ENCODE data around the gene C1orf198. TPM values are rescaled to one million over a fixed set of nuclear protein-coding genes. Genes with fewer than 3 reads are reported as not detected.

Gene C1orf198
- total RNA-seq, 2 experiments from 2014 or later = 6.2 to 6.9 TPM

- no peak for TF ChIP-seq CTCF (IDR thresholded peaks at IDR 0.05)
- intact Hi-C loops (cut with micrococcal nuclease) = no loop called here
- no peak for ATAC-seq
- no peak overlapping the region for H3K4me3 Mint-ChIP-seq
- no peaks in the 10 kb centered on the region for H3K36me3 Mint-ChIP-seq (ENCODE audit: low read depth)
- no peak for DNase-seq
- CTCF ChIA-PET = interaction anchor here (0.9 kb wide), 1 partner anchor 84 kb away, joined by 3 read pairs; no protein-coding TSS in a partner anchor
- no peak overlapping the region for H3K27ac Mint-ChIP-seq
- no peaks in the 10 kb centered on the region for H3K4me1 Mint-ChIP-seq (ENCODE audit: low read depth)
- no peaks in the 10 kb centered on the region for H3K9me3 Mint-ChIP-seq
- POLR2A ChIA-PET = no interaction called here
- H3K27me3 Mint-ChIP-seq = peaks cover 3% of the 10 kb centered on the region
Measured at GRCh38 chr1:230894032-230894431, 25.7 kb upstream of the C1orf198 start.

DNA sequence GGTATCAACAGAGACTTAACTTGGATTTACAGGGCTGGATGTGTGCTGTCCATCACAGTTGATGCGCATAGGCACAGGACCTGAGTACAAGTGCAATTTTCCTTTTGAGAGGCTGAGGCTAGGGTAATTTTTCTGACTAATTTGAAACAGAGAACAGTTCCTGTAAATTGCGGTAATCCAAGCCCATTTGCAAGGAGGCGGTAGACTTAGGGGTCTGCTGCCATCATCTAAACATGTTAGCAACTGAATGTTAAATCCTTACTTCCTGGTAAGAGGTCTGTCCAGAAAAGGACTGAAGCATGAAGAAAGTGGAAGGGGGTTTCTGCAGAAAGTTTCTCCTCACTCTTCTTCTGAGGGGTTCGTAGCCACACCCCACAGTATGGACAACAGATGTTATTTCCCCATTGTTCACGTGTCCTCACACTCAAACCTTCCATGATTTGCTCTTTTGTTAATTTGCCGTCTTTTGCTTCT is 23.7 kb upstream of the C1orf198 start:
- H3K27ac Mint-ChIP-seq = no peak overlapping the region
- no peaks in the 10 kb centered on the region for H3K36me3 Mint-ChIP-seq (ENCODE audit: low read depth)
- intact Hi-C loops (cut with micrococcal nuclease) = no loop called here
- POLR2A ChIA-PET = interaction anchor here (0.6 kb wide), 1 partner anchor 82 kb away, joined by 3 read pairs; no protein-coding TSS in a partner anchor
- no peak for TF ChIP-seq CTCF (IDR thresholded peaks at IDR 0.05)
- CTCF ChIA-PET = no interaction called here
- DNase-seq = no peak
- no peaks in the 10 kb centered on the region for H3K9me3 Mint-ChIP-seq
- H3K4me1 Mint-ChIP-seq (ENCODE audit: low read depth) = no peaks in the 10 kb centered on the region
- no peak for ATAC-seq
- no peak overlapping the region for H3K4me3 Mint-ChIP-seq
- peaks cover 12% of the 10 kb centered on the region for H3K27me3 Mint-ChIP-seq

GRCh38 chr1:230891413-230891812 is 23.1 kb upstream of the C1orf198 start:
- H3K4me1 Mint-ChIP-seq (ENCODE audit: low read depth) = no peaks in the 10 kb centered on the region
- peaks cover 12% of the 10 kb centered on the region for H3K27me3 Mint-ChIP-seq
- ChIA-PET POLR2A (no interaction called here), CTCF (no interaction called here)
- H3K4me3 Mint-ChIP-seq = no peak overlapping the region
- no peaks in the 10 kb centered on the region for H3K36me3 Mint-ChIP-seq (ENCODE audit: low read depth)
- no peak for DNase-seq
- no peaks in the 10 kb centered on the region for H3K9me3 Mint-ChIP-seq
- intact Hi-C loops (cut with micrococcal nuclease) = no loop called here
- ATAC-seq = no peak
- H3K27ac Mint-ChIP-seq = no peak overlapping the region
- no peak for TF ChIP-seq CTCF (IDR thresholded peaks at IDR 0.05)

- ChIA-PET CTCF (no interaction called here), POLR2A (no interaction called here)
- Mint-ChIP-seq H3K36me3 (ENCODE audit: low read depth) (no peaks in the 10 kb centered on the region), H3K4me1 (ENCODE audit: low read depth) (no peaks in the 10 kb centered on the region), H3K9me3 (no peaks in the 10 kb centered on the region), H3K27ac (no peak overlapping the region), H3K4me3 (no peak overlapping the region), H3K27me3 (peaks cover 42% of the 10 kb centered on the region)
- ATAC-seq = no peak
- TF ChIP-seq CTCF (IDR thresholded peaks at IDR 0.05) = no peak
- intact Hi-C loops (cut with micrococcal nuclease) = no loop called here
- no peak for DNase-seq
Measured at GRCh38 chr1:230884646-230885045, 16.3 kb upstream of the C1orf198 start.

DNA sequence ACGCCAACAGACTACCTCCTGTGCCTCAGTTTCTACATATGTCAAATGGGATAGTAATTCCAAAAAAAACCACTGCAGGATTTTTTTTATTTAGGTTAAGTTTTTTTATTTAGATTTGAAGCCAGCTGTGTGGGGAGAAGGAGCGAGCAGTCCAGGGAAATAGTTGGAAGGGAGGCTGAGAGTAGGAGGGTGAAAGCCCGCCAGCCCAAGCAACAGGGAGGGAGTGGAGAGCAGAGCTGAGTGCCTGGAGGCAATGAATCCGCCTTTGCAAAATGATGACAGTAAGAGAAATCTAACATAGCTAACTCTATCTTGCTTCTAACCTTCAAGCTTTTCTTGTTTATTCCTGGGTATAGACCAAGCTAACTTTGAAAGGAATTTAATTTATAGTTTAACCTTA is 15.6 kb upstream of the C1orf198 start:
- DNase-seq (no peak), ATAC-seq (no peak)
- POLR2A ChIA-PET = no interaction called here
- no peaks in the 10 kb centered on the region for H3K9me3 Mint-ChIP-seq
- no peak overlapping the region for H3K4me3 Mint-ChIP-seq
- intact Hi-C loops (cut with micrococcal nuclease) = no loop called here
- no peaks in the 10 kb centered on the region for H3K36me3 Mint-ChIP-seq (ENCODE audit: low read depth)
- no peak overlapping the region for H3K27ac Mint-ChIP-seq
- peaks cover 42% of the 10 kb centered on the region for H3K27me3 Mint-ChIP-seq
- CTCF ChIA-PET = no interaction called here
- H3K4me1 Mint-ChIP-seq (ENCODE audit: low read depth) = no peaks in the 10 kb centered on the region
- TF ChIP-seq CTCF (IDR thresholded peaks at IDR 0.05) = no peak

Data from activated CD8-positive, alpha-beta T cell treated with anti-CD3 and anti-CD28 coated beads for 36 hours (primary cell).